ENCODE data around the gene ZNF407.

ZNF407 gene

GRCh38 chr18:74820160-74820780 lies 222.6 kb downstream of the ZNF407 start:
- Histone ChIP-seq H3F3A (ENCODE audit: insufficient read depth) (no peaks in the 10 kb centered on the region), H3K27me3 (ENCODE audit: low read length) (no peaks in the 10 kb centered on the region), H3K9me2 (replicated peaks; ENCODE audit: insufficient read depth, low read length) (no peaks in the 10 kb centered on the region), H3K36me3 (ENCODE audit: low read length) (no peaks in the 10 kb centered on the region), H3K9ac (ENCODE audit: low read length) (no peak overlapping the region), H3K4me3 (ENCODE audit: insufficient read depth, low read length, poor library complexity, severe bottlenecking) (no peak overlapping the region), H4K20me1 (ENCODE audit: low read depth, low read length) (no peaks in the 10 kb centered on the region), H3K4me2 (ENCODE audit: low read depth, low read length, poor library complexity, severe bottlenecking) (no peak overlapping the region), H3K9me3 (ENCODE audit: insufficient read depth, low read length) (no peaks in the 10 kb centered on the region), H3K27ac (ENCODE audit: low read depth, low read length) (no peak overlapping the region), H3K79me2 (ENCODE audit: insufficient read depth, low read length) (no peaks in the 10 kb centered on the region), H2AFZ (ENCODE audit: low read depth, low read length, severe bottlenecking) (no peak overlapping the region)
- TF ChIP-seq CTCF (IDR thresholded peaks at IDR 0.05; ENCODE audit: insufficient read depth, low read length, poor library complexity, severe bottlenecking) = no peak
- TF ChIP-seq EZH2phosphoT487 (conservative IDR thresholded peaks at IDR 0.05; ENCODE audit: low read length) = no peak

DNA sequence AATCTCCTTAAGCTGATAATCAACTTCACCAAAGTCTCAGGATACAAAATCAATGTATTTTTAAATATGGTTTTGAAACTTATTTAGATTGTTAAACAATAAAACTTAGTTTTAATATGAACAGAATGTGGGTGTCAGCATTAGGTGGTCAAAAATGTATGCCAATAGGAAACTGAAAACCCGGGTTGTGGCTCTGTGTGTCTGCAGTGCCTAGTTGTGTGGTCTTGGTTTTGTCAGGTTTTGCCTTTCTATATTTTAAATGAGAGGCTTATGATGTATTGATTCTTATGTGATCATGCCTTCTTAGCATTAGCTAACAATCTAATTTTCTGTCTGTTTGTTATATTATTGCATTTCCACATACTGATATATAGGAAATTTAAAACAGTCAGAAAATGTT lies 227.8 kb downstream of the ZNF407 start:
- H3K36me3 ChIP-seq (ENCODE audit: low read length) = no peaks in the 10 kb centered on the region
- no peaks in the 10 kb centered on the region for H3F3A ChIP-seq (ENCODE audit: insufficient read depth)
- no peak overlapping the region for H3K9ac ChIP-seq (ENCODE audit: low read length)
- H4K20me1 ChIP-seq (ENCODE audit: low read depth, low read length) = no peaks in the 10 kb centered on the region
- H3K27ac ChIP-seq (ENCODE audit: low read depth, low read length) = no peak overlapping the region
- H2AFZ ChIP-seq (ENCODE audit: low read depth, low read length, severe bottlenecking) = no peak overlapping the region
- H3K27me3 ChIP-seq (ENCODE audit: low read length) = no peaks in the 10 kb centered on the region
- H3K79me2 ChIP-seq (ENCODE audit: insufficient read depth, low read length) = no peaks in the 10 kb centered on the region
- no peaks in the 10 kb centered on the region for H3K9me2 ChIP-seq (replicated peaks; ENCODE audit: insufficient read depth, low read length)
- H3K4me3 ChIP-seq (ENCODE audit: insufficient read depth, low read length, poor library complexity, severe bottlenecking) = no peak overlapping the region
- no peak for TF ChIP-seq CTCF (IDR thresholded peaks at IDR 0.05; ENCODE audit: insufficient read depth, low read length, poor library complexity, severe bottlenecking)
- no peak for TF ChIP-seq EZH2phosphoT487 (conservative IDR thresholded peaks at IDR 0.05; ENCODE audit: low read length)
- no peak overlapping the region for H3K4me2 ChIP-seq (ENCODE audit: low read depth, low read length, poor library complexity, severe bottlenecking)
- no peaks in the 10 kb centered on the region for H3K9me3 ChIP-seq (ENCODE audit: insufficient read depth, low read length)

GRCh38 chr18:74826572-74826971 lies 228.9 kb downstream of the ZNF407 start:
- Histone ChIP-seq H3K9me3 (ENCODE audit: insufficient read depth, low read length) (no peaks in the 10 kb centered on the region), H4K20me1 (ENCODE audit: low read depth, low read length) (no peaks in the 10 kb centered on the region), H3K36me3 (ENCODE audit: low read length) (no peaks in the 10 kb centered on the region), H3K4me3 (ENCODE audit: insufficient read depth, low read length, poor library complexity, severe bottlenecking) (no peak overlapping the region), H3K79me2 (ENCODE audit: insufficient read depth, low read length) (no peaks in the 10 kb centered on the region), H3K9me2 (replicated peaks; ENCODE audit: insufficient read depth, low read length) (no peaks in the 10 kb centered on the region), H3F3A (ENCODE audit: insufficient read depth) (no peaks in the 10 kb centered on the region), H3K27ac (ENCODE audit: low read depth, low read length) (no peak overlapping the region), H2AFZ (ENCODE audit: low read depth, low read length, severe bottlenecking) (no peak overlapping the region), H3K4me2 (ENCODE audit: low read depth, low read length, poor library complexity, severe bottlenecking) (no peak overlapping the region), H3K9ac (ENCODE audit: low read length) (no peak overlapping the region), H3K27me3 (ENCODE audit: low read length) (no peaks in the 10 kb centered on the region)
- no peak for TF ChIP-seq CTCF (IDR thresholded peaks at IDR 0.05; ENCODE audit: insufficient read depth, low read length, poor library complexity, severe bottlenecking)
- no peak for TF ChIP-seq EZH2phosphoT487 (conservative IDR thresholded peaks at IDR 0.05; ENCODE audit: low read length)
